KMS-11 (cell line): ENCODE results near the gene DOP1A.

Experiments used
- H2AFZ ChIP-seq: fragments of 200-600 bp; sonication (generic); 2 replicates; pipeline ENCODE4 v1.6.1; 2016; ENCODE audit warnings: antibody characterized with exemption, mixed run types, low read depth
- H3K27ac ChIP-seq: fragments of 200-600 bp; sonication (generic); 2 replicates; pipeline ENCODE4 v1.6.1; 2016; ENCODE audit warnings: mild to moderate bottlenecking, mixed run types
- H3K27me3 ChIP-seq: fragments of 200-600 bp; sonication (generic); 2 replicates; pipeline ENCODE4 v1.6.1; 2017; ENCODE audit warnings: mild to moderate bottlenecking, low read depth, mixed run types, moderate library complexity; ENCODE audit not compliant: insufficient read depth
- H3K36me3 ChIP-seq: fragments of 200-600 bp; sonication (generic); 2 replicates; pipeline ENCODE4 v1.6.1; 2017; ENCODE audit warnings: mild to moderate bottlenecking, mixed run types; ENCODE audit not compliant: insufficient read depth
- H3K4me1 ChIP-seq: fragments of 200-600 bp; sonication (generic); 2 replicates; pipeline ENCODE4 v1.6.1; 2016; ENCODE audit warnings: mild to moderate bottlenecking, low read depth, mixed run types; ENCODE audit not compliant: poor library complexity, severe bottlenecking
- H3K4me2 ChIP-seq: fragments of 200-600 bp; sonication (generic); 2 replicates; pipeline ENCODE4 v1.7.0; 2016; ENCODE audit warnings: mild to moderate bottlenecking, mixed run types
- H3K4me3 ChIP-seq: fragments of 200-600 bp; sonication (generic); IDR thresholded peaks from 2 replicates; pipeline ENCODE4 v1.6.1; 2017; ENCODE audit warnings: low read depth, low read length, mixed read lengths; ENCODE audit not compliant: insufficient read depth
- H3K79me2 ChIP-seq: fragments of 200-600 bp; sonication (generic); 2 replicates; pipeline ENCODE4 v1.6.1; 2016; ENCODE audit warnings: low read depth, mixed run types; ENCODE audit not compliant: insufficient read depth
- H3K9ac ChIP-seq: fragments of 200-600 bp; sonication (generic); 2 replicates; pipeline ENCODE4 v1.6.1; 2016; ENCODE audit warnings: mild to moderate bottlenecking, mixed run types
- H4K20me1 ChIP-seq: fragments of 200-600 bp; sonication (generic); 2 replicates; pipeline ENCODE4 v1.6.1; 2016; ENCODE audit warnings: mild to moderate bottlenecking, mixed run types; ENCODE audit not compliant: insufficient read depth
- TF ChIP-seq, protein P1 (sequence below): fragments of 200-600 bp; sonication (generic); conservative IDR thresholded peaks from 2 replicates; pipeline ENCODE4 v1.6.1; 2017; ENCODE audit warnings: low read depth, mild to moderate bottlenecking, antibody characterized with exemption, low read length, moderate library complexity, mixed read lengths

The DOP1A gene

DNA sequence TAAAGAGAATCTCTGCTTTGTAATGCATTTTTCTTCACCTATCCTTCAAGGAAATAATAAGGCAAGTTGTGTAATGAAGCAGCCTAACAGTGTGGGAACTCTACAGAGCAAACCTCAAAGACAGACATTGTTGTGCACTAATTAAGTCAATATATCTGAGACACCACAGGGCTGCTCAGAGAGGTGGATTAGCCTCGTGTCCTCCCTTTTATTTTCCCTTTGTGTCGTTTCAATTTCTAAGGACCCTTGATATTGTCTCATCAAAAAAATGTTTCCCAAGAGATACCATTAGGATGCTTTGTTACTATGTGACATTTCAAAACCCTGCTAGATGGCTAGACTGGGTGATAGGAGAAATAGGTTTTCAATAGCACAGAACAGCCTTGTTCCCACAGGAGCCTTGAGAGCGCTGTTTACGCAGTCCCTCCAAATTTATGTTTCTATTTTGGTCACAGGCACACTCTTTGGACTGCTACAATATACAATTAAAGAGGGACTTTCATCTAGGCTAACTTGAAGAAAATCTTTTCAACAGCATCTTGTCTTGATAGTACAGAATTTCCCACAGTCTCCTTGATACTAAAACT lies 24.9 kb upstream of the DOP1A start:
- Histone ChIP-seq H3K27ac (no peak overlapping the region), H3K36me3 (no peaks in the 10 kb centered on the region), H4K20me1 (no peaks in the 10 kb centered on the region), H3K4me2 (no peak overlapping the region), H3K27me3 (no peaks in the 10 kb centered on the region), H3K4me1 (no peaks in the 10 kb centered on the region), H3K79me2 (no peaks in the 10 kb centered on the region), H2AFZ (no peak overlapping the region), H3K9ac (no peak overlapping the region), H3K4me3 (no peak overlapping the region)
- TF ChIP-seq, protein P1, sequence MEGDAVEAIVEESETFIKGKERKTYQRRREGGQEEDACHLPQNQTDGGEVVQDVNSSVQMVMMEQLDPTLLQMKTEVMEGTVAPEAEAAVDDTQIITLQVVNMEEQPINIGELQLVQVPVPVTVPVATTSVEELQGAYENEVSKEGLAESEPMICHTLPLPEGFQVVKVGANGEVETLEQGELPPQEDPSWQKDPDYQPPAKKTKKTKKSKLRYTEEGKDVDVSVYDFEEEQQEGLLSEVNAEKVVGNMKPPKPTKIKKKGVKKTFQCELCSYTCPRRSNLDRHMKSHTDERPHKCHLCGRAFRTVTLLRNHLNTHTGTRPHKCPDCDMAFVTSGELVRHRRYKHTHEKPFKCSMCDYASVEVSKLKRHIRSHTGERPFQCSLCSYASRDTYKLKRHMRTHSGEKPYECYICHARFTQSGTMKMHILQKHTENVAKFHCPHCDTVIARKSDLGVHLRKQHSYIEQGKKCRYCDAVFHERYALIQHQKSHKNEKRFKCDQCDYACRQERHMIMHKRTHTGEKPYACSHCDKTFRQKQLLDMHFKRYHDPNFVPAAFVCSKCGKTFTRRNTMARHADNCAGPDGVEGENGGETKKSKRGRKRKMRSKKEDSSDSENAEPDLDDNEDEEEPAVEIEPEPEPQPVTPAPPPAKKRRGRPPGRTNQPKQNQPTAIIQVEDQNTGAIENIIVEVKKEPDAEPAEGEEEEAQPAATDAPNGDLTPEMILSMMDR: no peak

- Histone ChIP-seq H4K20me1 (no peaks in the 10 kb centered on the region), H3K4me2 (no peak overlapping the region), H3K4me1 (no peaks in the 10 kb centered on the region), H3K4me3 (no peak overlapping the region), H2AFZ (no peak overlapping the region), H3K79me2 (no peaks in the 10 kb centered on the region), H3K27me3 (no peaks in the 10 kb centered on the region), H3K9ac (no peak overlapping the region), H3K27ac (no peak overlapping the region), H3K36me3 (no peaks in the 10 kb centered on the region)
- TF ChIP-seq, protein P1: no peak
Measured at GRCh38 chr6:83044091-83044768, 23.2 kb upstream of the DOP1A start.

- H3K27me3 ChIP-seq: no peaks in the 10 kb centered on the region
- no peak overlapping the region for H3K27ac ChIP-seq
- H3K79me2 ChIP-seq: no peaks in the 10 kb centered on the region
- no peaks in the 10 kb centered on the region for H3K36me3 ChIP-seq
- no peak overlapping the region for H3K4me2 ChIP-seq
- no peaks in the 10 kb centered on the region for H4K20me1 ChIP-seq
- H3K4me1 ChIP-seq: no peaks in the 10 kb centered on the region
- TF ChIP-seq, protein P1: no peak
- H3K4me3 ChIP-seq: no peak overlapping the region
- no peak overlapping the region for H3K9ac ChIP-seq
- H2AFZ ChIP-seq: no peak overlapping the region
Measured at GRCh38 chr6:83047065-83047754, 20.3 kb upstream of the DOP1A start.

- H3K4me3 ChIP-seq: no peak overlapping the region
- H3K9ac ChIP-seq: no peak overlapping the region
- no peaks in the 10 kb centered on the region for H3K4me1 ChIP-seq
- no peaks in the 10 kb centered on the region for H4K20me1 ChIP-seq
- TF ChIP-seq, protein P1: no peak
- no peak overlapping the region for H3K27ac ChIP-seq
- no peak overlapping the region for H3K4me2 ChIP-seq
- no peaks in the 10 kb centered on the region for H3K27me3 ChIP-seq
- H2AFZ ChIP-seq: no peak overlapping the region
- no peaks in the 10 kb centered on the region for H3K79me2 ChIP-seq
- H3K36me3 ChIP-seq: no peaks in the 10 kb centered on the region
Measured at GRCh38 chr6:83051377-83052172, 15.9 kb upstream of the DOP1A start.
